Activated naive CD4-positive, alpha-beta T cell treated with anti-CD3 and anti-CD28 coated beads, Interleukin-2, amount 50 U/mL, for 24 hours (primary cell): ENCODE measurements around the gene RIPOR3.

Experiments used
- H3K27ac Mint-ChIP-seq: one replicate; pipeline ENCODE4 v1.8.0; 2021; ENCODE audit warnings: mild to moderate bottlenecking, mixed read lengths
- H3K27me3 Mint-ChIP-seq: one replicate; pipeline ENCODE4 v1.8.0; 2021; ENCODE audit warnings: mixed read lengths
- H3K36me3 Mint-ChIP-seq: one replicate; pipeline ENCODE4 v1.8.0; 2021; ENCODE audit warnings: mixed read lengths
- H3K4me1 Mint-ChIP-seq: one replicate; pipeline ENCODE4 v1.8.0; 2021; ENCODE audit warnings: mixed read lengths
- H3K4me3 Mint-ChIP-seq: one replicate; pipeline ENCODE4 v1.8.0; 2021; ENCODE audit warnings: mild to moderate bottlenecking, mixed read lengths
- H3K9me3 Mint-ChIP-seq: one replicate; pipeline ENCODE4 v1.8.0; 2021; ENCODE audit warnings: mixed read lengths

RIPOR3 gene

GRCh38 chr20:50592282-50593004 is 98.9 kb downstream of the RIPOR3 start:
- no peaks in the 10 kb centered on the region for H3K27me3 Mint-ChIP-seq
- no peak overlapping the region for H3K4me3 Mint-ChIP-seq
- peaks cover 5% of the 10 kb centered on the region for H3K4me1 Mint-ChIP-seq
- peaks cover 2% of the 10 kb centered on the region for H3K36me3 Mint-ChIP-seq
- H3K9me3 Mint-ChIP-seq, result no peaks in the 10 kb centered on the region
- no peak overlapping the region for H3K27ac Mint-ChIP-seq

GRCh38 chr20:50591233-50591852 is 100.0 kb downstream of the RIPOR3 start:
- peak overlapping the region; percentile 70 for H3K27ac Mint-ChIP-seq
- no peaks in the 10 kb centered on the region for H3K27me3 Mint-ChIP-seq
- H3K4me3 Mint-ChIP-seq, result no peak overlapping the region
- H3K4me1 Mint-ChIP-seq, result peaks cover 5% of the 10 kb centered on the region
- peaks cover 2% of the 10 kb centered on the region for H3K36me3 Mint-ChIP-seq
- no peaks in the 10 kb centered on the region for H3K9me3 Mint-ChIP-seq

GRCh38 chr20:50590348-50590664 is 101.0 kb downstream of the RIPOR3 start:
- H3K4me1 Mint-ChIP-seq, result peaks cover 5% of the 10 kb centered on the region
- peaks cover 2% of the 10 kb centered on the region for H3K36me3 Mint-ChIP-seq
- H3K9me3 Mint-ChIP-seq, result no peaks in the 10 kb centered on the region
- H3K4me3 Mint-ChIP-seq, result no peak overlapping the region
- H3K27ac Mint-ChIP-seq, result no peak overlapping the region
- H3K27me3 Mint-ChIP-seq, result no peaks in the 10 kb centered on the region

- H3K27ac Mint-ChIP-seq, result no peak overlapping the region
- H3K4me3 Mint-ChIP-seq, result no peak overlapping the region
- no peaks in the 10 kb centered on the region for H3K9me3 Mint-ChIP-seq
- no peaks in the 10 kb centered on the region for H3K27me3 Mint-ChIP-seq
- H3K4me1 Mint-ChIP-seq, result peaks cover 5% of the 10 kb centered on the region
- H3K36me3 Mint-ChIP-seq, result peaks cover 2% of the 10 kb centered on the region
Observed at GRCh38 chr20:50589548-50590347, 101.6 kb downstream of the RIPOR3 start.

- Mint-ChIP-seq H3K4me1 (peaks cover 5% of the 10 kb centered on the region), H3K9me3 (no peaks in the 10 kb centered on the region), H3K36me3 (peaks cover 2% of the 10 kb centered on the region), H3K27me3 (no peaks in the 10 kb centered on the region), H3K27ac (peak overlapping the region; percentile 91), H3K4me3 (no peak overlapping the region)
Observed at GRCh38 chr20:50588034-50588736, 103.2 kb downstream of the RIPOR3 start.

GRCh38 chr20:50587291-50587961 is 103.9 kb downstream of the RIPOR3 start:
- Mint-ChIP-seq H3K9me3 (no peaks in the 10 kb centered on the region), H3K36me3 (peaks cover 2% of the 10 kb centered on the region)

GRCh38 chr20:50586531-50587232 is 104.7 kb downstream of the RIPOR3 start:
- H3K36me3 Mint-ChIP-seq, result peaks cover 2% of the 10 kb centered on the region
- H3K4me1 Mint-ChIP-seq, result peaks cover 5% of the 10 kb centered on the region
- no peaks in the 10 kb centered on the region for H3K9me3 Mint-ChIP-seq
- no peaks in the 10 kb centered on the region for H3K27me3 Mint-ChIP-seq
- H3K4me3 Mint-ChIP-seq, result no peak overlapping the region
- H3K27ac Mint-ChIP-seq, result no peak overlapping the region

More at GRCh38 chr20:50587291-50587961, 103.9 kb downstream of the RIPOR3 start:
- H3K4me1 Mint-ChIP-seq, result peaks cover 5% of the 10 kb centered on the region
- H3K27ac Mint-ChIP-seq, result no peak overlapping the region
- H3K4me3 Mint-ChIP-seq, result no peak overlapping the region
- H3K27me3 Mint-ChIP-seq, result no peaks in the 10 kb centered on the region

GRCh38 chr20:50585678-50586077 is 105.7 kb downstream of the RIPOR3 start:
- Mint-ChIP-seq H3K36me3 (peaks cover 2% of the 10 kb centered on the region), H3K27me3 (no peaks in the 10 kb centered on the region), H3K4me1 (peaks cover 5% of the 10 kb centered on the region), H3K27ac (peak overlapping the region; percentile 35), H3K4me3 (no peak overlapping the region), H3K9me3 (no peaks in the 10 kb centered on the region)

GRCh38 chr20:50585214-50585613 is 106.1 kb downstream of the RIPOR3 start:
- Mint-ChIP-seq H3K4me1 (peaks cover 5% of the 10 kb centered on the region), H3K27ac (peak overlapping the region; percentile 41), H3K9me3 (no peaks in the 10 kb centered on the region), H3K4me3 (no peak overlapping the region), H3K27me3 (no peaks in the 10 kb centered on the region), H3K36me3 (peaks cover 2% of the 10 kb centered on the region)

GRCh38 chr20:50584687-50585086 is 106.7 kb downstream of the RIPOR3 start:
- Mint-ChIP-seq H3K4me3 (no peak overlapping the region), H3K9me3 (no peaks in the 10 kb centered on the region), H3K4me1 (peaks cover 5% of the 10 kb centered on the region), H3K27ac (no peak overlapping the region), H3K27me3 (no peaks in the 10 kb centered on the region), H3K36me3 (peaks cover 2% of the 10 kb centered on the region)

- H3K36me3 Mint-ChIP-seq, result peaks cover 4% of the 10 kb centered on the region
- no peaks in the 10 kb centered on the region for H3K9me3 Mint-ChIP-seq
- no peak overlapping the region for H3K4me3 Mint-ChIP-seq
- no peak overlapping the region for H3K27ac Mint-ChIP-seq
- no peaks in the 10 kb centered on the region for H3K27me3 Mint-ChIP-seq
- peaks cover 5% of the 10 kb centered on the region for H3K4me1 Mint-ChIP-seq
Observed at GRCh38 chr20:50583442-50584150, 107.7 kb downstream of the RIPOR3 start.

- Mint-ChIP-seq H3K9me3 (no peaks in the 10 kb centered on the region), H3K4me3 (no peak overlapping the region), H3K36me3 (peaks cover 2% of the 10 kb centered on the region), H3K27me3 (no peaks in the 10 kb centered on the region), H3K4me1 (no peaks in the 10 kb centered on the region), H3K27ac (no peak overlapping the region)
Observed at GRCh38 chr20:50582591-50583234, 108.6 kb downstream of the RIPOR3 start.

- no peak overlapping the region for H3K27ac Mint-ChIP-seq
- H3K4me3 Mint-ChIP-seq, result no peak overlapping the region
- peaks cover 2% of the 10 kb centered on the region for H3K36me3 Mint-ChIP-seq
- H3K9me3 Mint-ChIP-seq, result no peaks in the 10 kb centered on the region
- no peaks in the 10 kb centered on the region for H3K4me1 Mint-ChIP-seq
- H3K27me3 Mint-ChIP-seq, result no peaks in the 10 kb centered on the region
Observed at GRCh38 chr20:50582092-50582491, 109.2 kb downstream of the RIPOR3 start.
